WTC11 (cell line): ENCODE results near the gene CPT1A. TPM values are rescaled to one million over a fixed set of nuclear protein-coding genes. Genes with fewer than 3 reads are reported as not detected.
A peak's percentile ranks its signal among the peaks of the same experiment; 100 is the strongest.

Source experiments
- FOXK1 ChIP-seq: sonication (generic); formaldehyde crosslinking; IDR thresholded peaks from 2 replicates; pipeline ENCODE4 v1.8.0; 2022; ENCODE audit warnings: mild to moderate bottlenecking, moderate library complexity, missing genetic modification reagents
- GABPB1 ChIP-seq: sonication (generic); formaldehyde crosslinking; IDR thresholded peaks from 2 replicates; pipeline ENCODE4 v1.8.1; 2023; ENCODE audit warnings: mild to moderate bottlenecking, missing genetic modification reagents
- KAT7 ChIP-seq: sonication (generic); formaldehyde crosslinking; IDR thresholded peaks from 2 replicates; pipeline ENCODE4 v1.8.1; 2023; ENCODE audit warnings: missing genetic modification reagents, mild to moderate bottlenecking, borderline replicate concordance
- NFE2L1 ChIP-seq: sonication (generic); formaldehyde crosslinking; IDR thresholded peaks from 2 replicates; pipeline ENCODE4 v1.8.1; 2023; ENCODE audit warnings: missing genetic modification reagents
- OVOL2 ChIP-seq: fragments of 250-450 bp; sonication (Bioruptor Pico); IDR thresholded peaks from 2 replicates; pipeline ENCODE4 v1.9.0; 2021; ENCODE audit warnings: mild to moderate bottlenecking, borderline replicate concordance
- TEAD4 ChIP-seq: sonication (generic); formaldehyde crosslinking; IDR thresholded peaks from 2 replicates; pipeline ENCODE4 v1.8.0; 2022; ENCODE audit warnings: mild to moderate bottlenecking, missing genetic modification reagents
- ZNF219 ChIP-seq: sonication (generic); formaldehyde crosslinking; IDR thresholded peaks from 2 replicates; pipeline ENCODE4 v1.8.0; 2023; ENCODE audit warnings: missing genetic modification reagents, mild to moderate bottlenecking, borderline replicate concordance
- ZNF396 ChIP-seq: fragments of 250-450 bp; sonication (Bioruptor Pico); IDR thresholded peaks from 2 replicates; pipeline ENCODE4 v1.8.0; 2021; ENCODE audit warnings: mild to moderate bottlenecking, moderate library complexity, borderline replicate concordance
- total RNA-seq: library from RNA; stranded (reverse); gene quantifications from 3 replicates; pipeline ENCODE4 v1.2.3, GENCODE V29; 2021
- TF ChIP-seq, protein P1 (sequence below): fragments of 250-450 bp; sonication (Bioruptor Pico); IDR thresholded peaks from 2 replicates; pipeline ENCODE4 v1.9.0; 2021; ENCODE audit warnings: mild to moderate bottlenecking
- TF ChIP-seq, protein P2 (sequence below): sonication (generic); formaldehyde crosslinking; IDR thresholded peaks from 2 replicates; pipeline ENCODE4 v1.8.1; 2023; ENCODE audit warnings: mild to moderate bottlenecking, missing genetic modification reagents
- TF ChIP-seq, protein P3 (sequence below): sonication (generic); formaldehyde crosslinking; IDR thresholded peaks from 2 replicates; pipeline ENCODE4 v1.8.0; 2023; ENCODE audit warnings: missing genetic modification reagents, mild to moderate bottlenecking, borderline replicate concordance
- TF ChIP-seq, protein P4 (sequence below): sonication (generic); formaldehyde crosslinking; IDR thresholded peaks from 2 replicates; pipeline ENCODE4 v1.8.0; 2022; ENCODE audit warnings: missing genetic modification reagents
- TF ChIP-seq, protein P5 (sequence below): sonication (generic); formaldehyde crosslinking; IDR thresholded peaks from 2 replicates; pipeline ENCODE4 v1.8.0; 2023; ENCODE audit warnings: missing genetic modification reagents

CPT1A gene
- total RNA-seq, 1 experiment from 2014 or later, result 28.1 TPM

DNA sequence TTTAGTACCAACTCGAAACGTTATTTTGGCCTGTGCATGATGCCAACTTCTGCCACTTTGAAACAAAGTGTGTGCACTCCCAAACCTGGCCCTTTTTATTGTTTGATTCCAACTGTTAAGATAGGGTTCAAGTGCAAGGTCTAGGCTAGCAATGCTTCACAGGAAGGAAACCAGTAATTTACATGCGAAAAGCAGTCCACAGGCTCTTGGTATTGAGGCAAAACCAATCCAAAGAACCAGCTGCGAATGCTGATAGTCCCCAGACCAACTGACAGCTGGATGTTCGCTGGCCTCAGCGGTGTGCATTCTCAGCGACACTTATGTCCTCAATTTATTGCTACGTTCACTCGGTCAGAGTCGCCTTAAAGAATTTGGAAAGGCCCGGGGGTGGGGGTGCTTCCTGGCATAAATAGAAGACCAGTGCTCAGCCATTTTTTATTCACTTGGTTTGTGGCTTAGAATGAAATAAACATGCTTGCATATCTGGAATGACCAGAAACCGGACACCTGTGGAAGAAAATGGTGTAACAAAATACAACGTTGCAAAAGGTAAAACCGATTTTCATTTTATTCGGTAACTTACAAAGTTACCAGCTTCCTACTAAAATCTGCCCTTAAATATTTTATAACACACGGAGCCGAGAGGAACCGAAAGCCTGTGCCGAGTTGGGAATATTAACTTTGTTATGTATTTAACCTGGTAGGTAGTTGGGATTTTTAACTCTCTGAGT lies 1.6 kb downstream of the CPT1A start (continued):
- TF ChIP-seq, protein P1, sequence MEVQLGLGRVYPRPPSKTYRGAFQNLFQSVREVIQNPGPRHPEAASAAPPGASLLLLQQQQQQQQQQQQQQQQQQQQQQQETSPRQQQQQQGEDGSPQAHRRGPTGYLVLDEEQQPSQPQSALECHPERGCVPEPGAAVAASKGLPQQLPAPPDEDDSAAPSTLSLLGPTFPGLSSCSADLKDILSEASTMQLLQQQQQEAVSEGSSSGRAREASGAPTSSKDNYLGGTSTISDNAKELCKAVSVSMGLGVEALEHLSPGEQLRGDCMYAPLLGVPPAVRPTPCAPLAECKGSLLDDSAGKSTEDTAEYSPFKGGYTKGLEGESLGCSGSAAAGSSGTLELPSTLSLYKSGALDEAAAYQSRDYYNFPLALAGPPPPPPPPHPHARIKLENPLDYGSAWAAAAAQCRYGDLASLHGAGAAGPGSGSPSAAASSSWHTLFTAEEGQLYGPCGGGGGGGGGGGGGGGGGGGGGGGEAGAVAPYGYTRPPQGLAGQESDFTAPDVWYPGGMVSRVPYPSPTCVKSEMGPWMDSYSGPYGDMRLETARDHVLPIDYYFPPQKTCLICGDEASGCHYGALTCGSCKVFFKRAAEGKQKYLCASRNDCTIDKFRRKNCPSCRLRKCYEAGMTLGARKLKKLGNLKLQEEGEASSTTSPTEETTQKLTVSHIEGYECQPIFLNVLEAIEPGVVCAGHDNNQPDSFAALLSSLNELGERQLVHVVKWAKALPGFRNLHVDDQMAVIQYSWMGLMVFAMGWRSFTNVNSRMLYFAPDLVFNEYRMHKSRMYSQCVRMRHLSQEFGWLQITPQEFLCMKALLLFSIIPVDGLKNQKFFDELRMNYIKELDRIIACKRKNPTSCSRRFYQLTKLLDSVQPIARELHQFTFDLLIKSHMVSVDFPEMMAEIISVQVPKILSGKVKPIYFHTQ (CRISPR knock-in tag), result no peak
- no peak for TF ChIP-seq GABPB1 (CRISPR knock-in tag)
- TF ChIP-seq OVOL2, result no peak
- TF ChIP-seq FOXK1, result no peak
- no peak for TF ChIP-seq NFE2L1 (CRISPR knock-in tag)
- TF ChIP-seq, protein P2, sequence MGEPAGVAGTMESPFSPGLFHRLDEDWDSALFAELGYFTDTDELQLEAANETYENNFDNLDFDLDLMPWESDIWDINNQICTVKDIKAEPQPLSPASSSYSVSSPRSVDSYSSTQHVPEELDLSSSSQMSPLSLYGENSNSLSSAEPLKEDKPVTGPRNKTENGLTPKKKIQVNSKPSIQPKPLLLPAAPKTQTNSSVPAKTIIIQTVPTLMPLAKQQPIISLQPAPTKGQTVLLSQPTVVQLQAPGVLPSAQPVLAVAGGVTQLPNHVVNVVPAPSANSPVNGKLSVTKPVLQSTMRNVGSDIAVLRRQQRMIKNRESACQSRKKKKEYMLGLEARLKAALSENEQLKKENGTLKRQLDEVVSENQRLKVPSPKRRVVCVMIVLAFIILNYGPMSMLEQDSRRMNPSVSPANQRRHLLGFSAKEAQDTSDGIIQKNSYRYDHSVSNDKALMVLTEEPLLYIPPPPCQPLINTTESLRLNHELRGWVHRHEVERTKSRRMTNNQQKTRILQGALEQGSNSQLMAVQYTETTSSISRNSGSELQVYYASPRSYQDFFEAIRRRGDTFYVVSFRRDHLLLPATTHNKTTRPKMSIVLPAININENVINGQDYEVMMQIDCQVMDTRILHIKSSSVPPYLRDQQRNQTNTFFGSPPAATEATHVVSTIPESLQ (CRISPR knock-in tag), result no peak
- TF ChIP-seq, protein P3, sequence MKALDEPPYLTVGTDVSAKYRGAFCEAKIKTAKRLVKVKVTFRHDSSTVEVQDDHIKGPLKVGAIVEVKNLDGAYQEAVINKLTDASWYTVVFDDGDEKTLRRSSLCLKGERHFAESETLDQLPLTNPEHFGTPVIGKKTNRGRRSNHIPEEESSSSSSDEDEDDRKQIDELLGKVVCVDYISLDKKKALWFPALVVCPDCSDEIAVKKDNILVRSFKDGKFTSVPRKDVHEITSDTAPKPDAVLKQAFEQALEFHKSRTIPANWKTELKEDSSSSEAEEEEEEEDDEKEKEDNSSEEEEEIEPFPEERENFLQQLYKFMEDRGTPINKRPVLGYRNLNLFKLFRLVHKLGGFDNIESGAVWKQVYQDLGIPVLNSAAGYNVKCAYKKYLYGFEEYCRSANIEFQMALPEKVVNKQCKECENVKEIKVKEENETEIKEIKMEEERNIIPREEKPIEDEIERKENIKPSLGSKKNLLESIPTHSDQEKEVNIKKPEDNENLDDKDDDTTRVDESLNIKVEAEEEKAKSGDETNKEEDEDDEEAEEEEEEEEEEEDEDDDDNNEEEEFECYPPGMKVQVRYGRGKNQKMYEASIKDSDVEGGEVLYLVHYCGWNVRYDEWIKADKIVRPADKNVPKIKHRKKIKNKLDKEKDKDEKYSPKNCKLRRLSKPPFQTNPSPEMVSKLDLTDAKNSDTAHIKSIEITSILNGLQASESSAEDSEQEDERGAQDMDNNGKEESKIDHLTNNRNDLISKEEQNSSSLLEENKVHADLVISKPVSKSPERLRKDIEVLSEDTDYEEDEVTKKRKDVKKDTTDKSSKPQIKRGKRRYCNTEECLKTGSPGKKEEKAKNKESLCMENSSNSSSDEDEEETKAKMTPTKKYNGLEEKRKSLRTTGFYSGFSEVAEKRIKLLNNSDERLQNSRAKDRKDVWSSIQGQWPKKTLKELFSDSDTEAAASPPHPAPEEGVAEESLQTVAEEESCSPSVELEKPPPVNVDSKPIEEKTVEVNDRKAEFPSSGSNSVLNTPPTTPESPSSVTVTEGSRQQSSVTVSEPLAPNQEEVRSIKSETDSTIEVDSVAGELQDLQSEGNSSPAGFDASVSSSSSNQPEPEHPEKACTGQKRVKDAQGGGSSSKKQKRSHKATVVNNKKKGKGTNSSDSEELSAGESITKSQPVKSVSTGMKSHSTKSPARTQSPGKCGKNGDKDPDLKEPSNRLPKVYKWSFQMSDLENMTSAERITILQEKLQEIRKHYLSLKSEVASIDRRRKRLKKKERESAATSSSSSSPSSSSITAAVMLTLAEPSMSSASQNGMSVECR (CRISPR knock-in tag), result 0 out of 2 replicates have a peak, but pooled peaks have one; percentile 65
- no peak for TF ChIP-seq TEAD4
- TF ChIP-seq ZNF219 (CRISPR knock-in tag), result 0 out of 2 replicates have a peak, but pooled peaks have one; percentile 41
- TF ChIP-seq, protein P4, sequence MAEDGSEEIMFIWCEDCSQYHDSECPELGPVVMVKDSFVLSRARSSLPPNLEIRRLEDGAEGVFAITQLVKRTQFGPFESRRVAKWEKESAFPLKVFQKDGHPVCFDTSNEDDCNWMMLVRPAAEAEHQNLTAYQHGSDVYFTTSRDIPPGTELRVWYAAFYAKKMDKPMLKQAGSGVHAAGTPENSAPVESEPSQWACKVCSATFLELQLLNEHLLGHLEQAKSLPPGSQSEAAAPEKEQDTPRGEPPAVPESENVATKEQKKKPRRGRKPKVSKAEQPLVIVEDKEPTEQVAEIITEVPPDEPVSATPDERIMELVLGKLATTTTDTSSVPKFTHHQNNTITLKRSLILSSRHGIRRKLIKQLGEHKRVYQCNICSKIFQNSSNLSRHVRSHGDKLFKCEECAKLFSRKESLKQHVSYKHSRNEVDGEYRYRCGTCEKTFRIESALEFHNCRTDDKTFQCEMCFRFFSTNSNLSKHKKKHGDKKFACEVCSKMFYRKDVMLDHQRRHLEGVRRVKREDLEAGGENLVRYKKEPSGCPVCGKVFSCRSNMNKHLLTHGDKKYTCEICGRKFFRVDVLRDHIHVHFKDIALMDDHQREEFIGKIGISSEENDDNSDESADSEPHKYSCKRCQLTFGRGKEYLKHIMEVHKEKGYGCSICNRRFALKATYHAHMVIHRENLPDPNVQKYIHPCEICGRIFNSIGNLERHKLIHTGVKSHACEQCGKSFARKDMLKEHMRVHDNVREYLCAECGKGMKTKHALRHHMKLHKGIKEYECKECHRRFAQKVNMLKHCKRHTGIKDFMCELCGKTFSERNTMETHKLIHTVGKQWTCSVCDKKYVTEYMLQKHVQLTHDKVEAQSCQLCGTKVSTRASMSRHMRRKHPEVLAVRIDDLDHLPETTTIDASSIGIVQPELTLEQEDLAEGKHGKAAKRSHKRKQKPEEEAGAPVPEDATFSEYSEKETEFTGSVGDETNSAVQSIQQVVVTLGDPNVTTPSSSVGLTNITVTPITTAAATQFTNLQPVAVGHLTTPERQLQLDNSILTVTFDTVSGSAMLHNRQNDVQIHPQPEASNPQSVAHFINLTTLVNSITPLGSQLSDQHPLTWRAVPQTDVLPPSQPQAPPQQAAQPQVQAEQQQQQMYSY, result no peak
- TF ChIP-seq ZNF396, result no peak
- no peak for TF ChIP-seq KAT7 (CRISPR knock-in tag)
- TF ChIP-seq, protein P5, sequence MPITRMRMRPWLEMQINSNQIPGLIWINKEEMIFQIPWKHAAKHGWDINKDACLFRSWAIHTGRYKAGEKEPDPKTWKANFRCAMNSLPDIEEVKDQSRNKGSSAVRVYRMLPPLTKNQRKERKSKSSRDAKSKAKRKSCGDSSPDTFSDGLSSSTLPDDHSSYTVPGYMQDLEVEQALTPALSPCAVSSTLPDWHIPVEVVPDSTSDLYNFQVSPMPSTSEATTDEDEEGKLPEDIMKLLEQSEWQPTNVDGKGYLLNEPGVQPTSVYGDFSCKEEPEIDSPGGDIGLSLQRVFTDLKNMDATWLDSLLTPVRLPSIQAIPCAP (CRISPR knock-in tag), result no peak
- TF ChIP-seq, all 79 proteins: peak for 3
